Activated CD4-positive, alpha-beta T cell treated with anti-CD3 and anti-CD28 coated beads for 4 hours (primary cell): Measurements from ENCODE around the gene CLK2.
A peak's percentile ranks its signal among the peaks of the same experiment; 100 is the strongest.
"Not testable (repeated sequence)": the region's sequence is repeated elsewhere in the genome, so short reads cannot be mapped to it uniquely, and the experiment has no call there.

Experiments
- DNase-seq, 2 donors: peaks; one replicate each; pipeline ENCODE4 v3.0.0-alpha.2; 2020

Gene CLK2

DNA sequence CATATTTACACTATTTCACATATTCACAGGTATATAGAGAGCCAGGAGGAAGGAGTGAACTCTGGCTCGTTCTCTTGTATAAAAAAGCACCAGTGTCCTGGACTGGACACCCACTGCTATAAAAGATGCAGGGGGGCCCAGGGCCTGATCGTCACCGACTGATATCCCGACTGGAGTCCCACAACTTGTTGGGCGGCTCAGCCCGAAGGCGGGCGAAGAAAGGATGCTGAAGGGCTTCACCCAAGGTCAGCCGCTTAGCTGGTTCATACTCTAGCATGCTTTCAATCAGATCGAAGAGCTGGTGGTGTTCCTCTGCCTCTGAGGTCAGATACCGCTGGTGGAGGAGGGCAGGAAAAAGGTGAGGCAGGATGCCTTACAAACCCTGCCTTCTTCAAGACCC, 10.2 kb downstream of the CLK2 start:
- DNase-seq, result no peak

DNA sequence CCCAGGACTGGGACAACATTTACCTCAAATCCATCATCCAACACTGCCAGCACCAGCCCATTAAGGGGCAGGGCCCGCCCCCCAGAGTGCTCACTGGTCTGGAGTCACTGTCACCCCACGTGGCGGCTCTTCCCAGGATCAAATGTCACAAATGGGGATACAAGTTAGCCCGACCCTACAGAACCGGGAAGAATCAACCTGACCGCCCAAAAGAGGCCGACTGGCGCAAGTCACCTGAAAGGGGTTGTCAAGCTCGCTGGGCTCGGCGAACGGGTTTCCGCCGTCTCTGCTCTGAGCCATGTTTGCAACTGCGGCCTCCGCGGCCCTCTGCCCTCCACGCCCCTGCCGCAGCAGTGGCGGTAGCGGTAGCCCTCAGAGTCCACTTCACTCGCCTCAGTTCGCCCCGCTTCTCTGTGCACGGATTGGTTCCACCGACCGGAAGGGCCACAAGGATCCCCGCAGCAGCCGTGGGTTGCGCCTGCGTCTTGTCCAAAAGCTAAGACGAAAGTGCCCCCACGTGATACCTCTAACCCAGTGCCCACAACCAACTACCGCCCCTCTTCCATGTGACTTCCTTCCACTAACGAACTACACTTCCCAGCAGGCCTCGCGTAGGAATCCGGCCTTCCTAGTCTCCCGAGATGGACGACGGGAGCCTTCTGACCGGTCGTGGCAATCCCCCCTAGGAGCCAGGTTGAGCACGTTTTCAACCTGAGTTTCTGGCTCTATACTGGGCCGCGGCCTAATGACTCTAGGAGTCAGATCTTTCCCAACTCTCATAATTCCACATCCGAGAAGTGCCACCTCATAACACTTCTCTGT, 11.2 kb downstream of the CLK2 start, which contains the start of gene SCAMP3:
SCAMP3 (minus strand) TSS at position 509 of the 822 bp plus-strand sequence; CDS start at position 300, 209 bp downstream.
- DNase-seq, result peak; percentile 83 to 85

DNA sequence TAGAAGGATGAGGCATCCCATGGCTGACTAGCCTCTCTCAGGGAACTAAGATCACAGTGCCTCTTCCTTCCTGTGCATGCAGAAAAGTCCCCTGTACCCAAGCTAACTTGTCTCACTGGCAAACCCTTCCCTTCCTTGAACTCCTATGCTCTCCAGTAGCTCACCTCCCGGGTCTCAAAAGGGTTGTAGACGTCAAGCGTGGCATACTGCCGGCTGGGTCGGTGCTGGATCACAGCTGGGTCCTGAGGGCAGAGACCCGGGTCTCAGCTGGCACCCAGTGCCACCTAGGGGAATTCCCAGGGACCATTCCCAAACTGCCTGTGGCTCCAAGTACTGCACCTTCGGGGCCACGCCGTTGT, 11.8 kb downstream of the CLK2 start:
- DNase-seq, result no peak

DNA sequence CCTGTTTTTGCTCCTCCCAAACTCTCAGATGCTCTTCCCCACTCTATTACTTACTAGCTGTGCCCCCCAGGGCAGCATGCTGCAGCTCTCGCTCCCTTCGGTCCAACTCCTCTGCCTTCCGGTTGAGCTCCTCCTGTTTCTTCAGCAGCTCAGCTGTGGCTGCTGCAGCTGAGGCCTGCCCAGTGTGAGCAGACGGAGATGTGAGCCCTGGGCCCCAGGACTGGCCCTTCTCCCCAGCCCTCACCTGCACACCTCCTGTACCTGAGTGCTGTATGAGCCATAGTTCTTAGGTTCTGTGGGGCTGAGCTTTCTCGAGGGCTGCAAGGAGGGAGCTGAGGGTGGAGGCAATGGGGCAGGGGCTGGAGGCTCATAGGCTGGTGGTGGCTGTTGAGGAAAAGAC, 13.0 kb downstream of the CLK2 start:
- DNase-seq, result no peak

DNA sequence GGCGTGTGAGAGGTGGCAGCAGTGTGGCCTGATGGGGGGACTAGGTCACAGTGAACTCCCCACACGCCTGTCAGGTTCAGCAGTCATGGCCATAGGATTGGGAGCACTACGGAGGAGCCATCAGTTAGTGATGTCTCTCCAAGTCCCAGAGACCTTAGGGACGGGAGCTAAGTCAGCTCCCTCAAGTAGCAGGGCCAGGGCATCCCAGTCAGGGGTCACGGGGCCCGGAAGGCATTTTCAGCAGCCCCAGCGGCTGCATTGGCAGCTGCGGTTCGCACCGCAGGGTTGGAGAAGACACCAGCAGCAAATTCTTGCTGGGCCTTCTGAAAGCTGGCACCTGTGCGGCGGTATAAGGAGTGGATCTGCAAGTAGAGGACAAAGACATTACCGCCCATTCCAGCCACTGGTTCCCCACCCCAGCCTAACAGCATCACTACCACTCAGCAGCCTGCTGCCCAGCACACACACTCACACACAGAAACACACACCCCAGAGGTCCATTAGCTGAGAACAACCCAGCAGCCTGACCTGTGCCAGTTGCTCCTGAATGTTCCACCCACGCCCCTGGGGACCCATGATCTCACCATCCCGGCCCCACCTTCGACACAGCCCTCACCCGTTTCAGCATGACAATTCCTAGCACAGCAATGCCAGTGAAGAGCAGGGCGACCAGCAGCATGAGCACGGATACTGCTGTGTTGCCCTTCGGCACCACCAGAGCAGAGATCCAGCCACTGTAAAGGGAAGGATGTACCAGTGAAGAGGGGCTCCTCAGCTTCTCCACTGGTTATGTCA, 17.0 kb downstream of the CLK2 start:
- no peak for DNase-seq

DNA sequence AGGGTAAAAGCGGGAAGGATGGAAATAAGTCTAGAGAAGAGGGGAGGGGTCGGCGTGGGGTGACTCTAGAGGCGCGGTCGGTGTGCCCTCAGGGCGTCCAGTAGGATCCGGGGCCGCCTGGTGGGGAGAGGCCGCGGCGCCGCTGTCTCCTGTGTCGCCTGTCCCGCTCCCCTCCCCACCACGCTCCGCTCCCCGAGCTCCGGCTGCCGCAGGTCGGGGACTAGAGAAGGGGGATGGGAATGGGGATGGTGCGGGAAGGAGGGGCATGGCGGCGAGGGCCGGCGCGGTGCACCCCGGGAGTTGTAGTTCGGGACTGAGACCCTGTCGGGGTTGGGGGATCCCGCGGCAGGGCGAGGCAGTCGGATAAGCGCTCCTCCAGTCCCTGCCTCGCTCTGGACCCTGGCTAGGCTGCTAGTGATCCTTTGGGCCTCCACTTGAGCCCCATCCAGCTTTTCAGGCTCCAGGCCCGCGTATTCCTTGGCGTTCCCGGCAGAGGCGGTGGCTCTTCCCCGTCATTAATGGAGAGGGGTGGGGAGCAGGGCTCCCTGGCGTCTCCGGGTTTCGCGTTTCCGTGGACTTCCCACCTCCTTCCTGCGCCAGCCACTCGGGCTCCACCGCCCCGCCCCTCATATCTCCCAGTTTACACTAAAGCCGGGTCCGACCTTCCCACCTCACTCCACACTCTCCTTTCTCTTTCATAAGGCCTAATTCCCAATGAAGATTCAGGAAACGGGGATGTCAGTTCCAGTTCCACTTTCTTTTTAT, 17.9 kb downstream of the CLK2 start, which contains the start of gene ENTREP3:
ENTREP3 (minus strand) TSS at position 241 of the 765 bp plus-strand sequence. CDS start 606 bp downstream, outside the sequence.
- peak; percentile 71 to 74 for DNase-seq

DNA sequence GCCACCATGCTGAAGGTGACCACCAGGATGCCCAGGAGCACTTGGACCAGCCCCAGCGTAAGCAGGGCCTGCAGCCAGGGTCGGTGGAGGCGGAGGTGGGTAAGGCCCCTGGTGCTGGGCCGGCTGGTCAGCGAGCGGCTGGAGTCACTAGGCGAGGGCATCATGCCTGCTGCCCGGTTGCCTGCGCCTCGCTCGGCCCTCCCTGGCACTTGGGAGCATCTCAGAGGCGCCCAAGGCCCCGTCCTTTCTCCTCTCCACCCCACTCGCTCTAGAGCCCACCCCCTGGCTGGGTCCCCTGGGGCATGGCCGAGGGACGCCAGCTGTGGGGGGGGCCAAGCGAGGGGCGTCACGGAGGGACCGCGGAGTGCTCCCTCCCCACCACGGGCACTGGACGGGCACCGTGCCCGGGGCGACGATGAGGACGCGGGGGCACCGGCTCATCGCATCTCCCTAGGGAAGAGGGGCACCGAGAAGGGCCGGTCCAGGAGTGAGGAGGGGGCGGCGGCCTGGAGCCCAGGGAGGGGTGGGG, 18.5 kb downstream of the CLK2 start:
- DNase-seq, result no peak

DNA sequence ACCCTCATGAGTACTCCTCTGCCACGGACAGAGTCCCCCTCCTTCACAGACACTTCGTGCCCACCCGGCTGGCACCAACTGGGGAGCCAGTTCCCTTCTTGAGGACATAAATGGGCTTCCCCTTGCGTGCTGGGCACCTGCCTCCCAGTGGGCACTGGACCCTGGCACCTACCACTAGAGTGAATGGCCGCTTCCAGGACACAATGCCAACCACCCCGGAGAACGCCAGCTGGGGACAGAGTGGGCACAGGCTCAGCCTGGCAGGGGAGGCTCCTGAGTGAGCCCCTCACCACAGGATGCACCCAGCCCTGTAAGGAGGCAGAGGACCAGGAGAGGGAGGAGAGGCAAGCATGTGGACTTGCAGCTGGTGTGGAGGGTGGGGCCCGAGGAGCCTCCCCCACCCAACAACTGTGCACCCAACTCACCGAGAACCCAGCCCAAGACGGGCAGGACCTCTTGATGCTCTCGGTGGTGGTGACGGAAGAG, 19.0 kb downstream of the CLK2 start:
- DNase-seq, result no peak

GRCh38 chr1:155253797-155254196, 19.5 kb downstream of the CLK2 start:
- no peak for DNase-seq

- no peak for DNase-seq
Observed at GRCh38 chr1:155253208-155253607, 20.1 kb downstream of the CLK2 start.

DNA sequence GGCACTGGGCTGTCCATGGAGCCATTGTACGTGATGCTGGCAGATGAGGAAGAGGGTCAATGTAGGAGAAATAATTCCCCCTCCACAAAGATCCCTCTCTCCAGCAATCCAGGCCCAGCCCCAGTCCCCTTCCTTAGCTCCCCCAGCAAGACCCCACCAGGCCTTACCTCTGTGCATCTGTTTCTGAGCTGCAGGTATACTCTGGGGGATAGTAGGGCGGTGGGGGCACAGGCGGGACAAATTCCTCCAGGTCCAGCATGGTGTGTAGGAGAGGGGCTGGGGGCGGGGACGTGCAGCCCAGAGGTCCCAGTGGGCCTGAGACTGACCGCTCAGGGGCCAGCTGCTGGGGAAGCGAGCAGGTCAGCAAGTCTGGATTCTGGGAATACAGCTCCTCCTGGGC, 21.7 kb downstream of the CLK2 start:
- DNase-seq, result no peak

- DNase-seq, result peak; percentile 93 to 96
Observed at GRCh38 chr1:155250633-155251449, 22.5 kb downstream of the CLK2 start.

GRCh38 chr1:155250246-155250632, 23.1 kb downstream of the CLK2 start:
- no peak for DNase-seq

GRCh38 chr1:155247667-155248553, 25.4 kb downstream of the CLK2 start:
- DNase-seq, result no peak

GRCh38 chr1:155246796-155247195, 26.5 kb downstream of the CLK2 start:
- not testable (repeated sequence) for DNase-seq

- DNase-seq, result no peak
Observed at GRCh38 chr1:155245163-155245524, 28.2 kb downstream of the CLK2 start.

DNA sequence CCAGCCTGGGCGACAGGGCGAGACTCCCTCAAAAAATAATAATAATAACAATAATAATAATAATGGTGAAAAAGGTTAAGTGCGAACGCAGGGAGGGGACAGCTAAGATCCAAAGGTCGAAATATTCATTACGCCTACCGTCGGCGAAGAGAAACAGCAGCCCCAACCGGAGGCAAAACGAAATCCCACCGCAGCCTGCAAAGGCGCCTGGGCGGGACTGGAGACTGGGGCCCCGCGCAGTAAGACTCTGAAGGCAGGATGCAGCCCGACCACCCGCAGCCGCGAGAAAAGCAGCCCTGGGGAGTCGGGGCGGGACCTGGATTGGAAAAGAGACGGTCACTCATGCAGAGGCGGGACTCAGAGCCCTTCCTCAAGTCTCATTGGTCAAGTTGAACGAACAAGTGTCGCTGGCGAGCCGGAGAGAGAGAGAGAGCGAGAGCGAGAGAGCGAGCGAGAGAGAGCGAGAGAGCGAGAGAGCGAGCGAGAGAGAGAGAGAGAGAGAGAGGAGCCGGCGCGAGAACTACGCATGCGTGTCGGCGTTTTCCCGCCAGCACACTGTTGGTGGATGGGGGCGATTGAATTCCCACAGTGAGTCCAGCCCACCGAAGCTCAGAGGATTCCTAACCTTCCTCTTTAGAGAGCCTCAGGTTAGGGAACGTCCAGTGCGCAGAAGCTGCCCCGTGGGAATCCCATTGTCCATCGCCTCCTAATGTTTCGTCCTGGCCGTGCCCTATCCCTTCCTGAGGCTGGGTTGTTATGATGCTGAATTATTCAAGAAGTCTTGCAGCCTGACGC, 28.7 kb downstream of the CLK2 start:
- peak; percentile 85 to 88 for DNase-seq

DNA sequence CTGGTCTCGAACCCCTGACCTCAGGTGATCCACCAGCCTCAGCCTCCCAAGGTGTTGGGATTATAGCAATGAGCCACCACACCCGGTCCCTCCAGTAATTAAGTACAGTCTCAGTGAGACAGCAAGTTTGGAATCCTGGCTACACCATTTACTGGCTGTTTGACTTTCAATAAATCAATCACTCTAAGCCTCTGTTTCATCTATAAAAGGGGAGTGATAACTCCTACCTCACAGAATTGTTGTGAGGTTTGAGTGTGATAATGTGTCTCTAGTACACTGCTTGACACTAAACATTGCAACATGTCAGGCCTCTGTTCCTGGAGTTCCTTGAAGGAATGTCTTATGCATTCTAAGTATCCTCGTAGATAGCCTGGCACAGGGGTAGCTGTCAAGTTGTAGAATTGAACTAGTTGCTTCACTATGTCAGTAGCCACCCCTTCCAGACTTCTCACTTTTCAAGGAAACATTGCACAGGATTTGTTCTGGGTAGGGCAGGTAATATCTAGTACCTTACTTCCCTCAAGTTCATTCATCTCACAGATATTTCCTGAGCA, 30.4 kb downstream of the CLK2 start:
- no peak for DNase-seq

DNA sequence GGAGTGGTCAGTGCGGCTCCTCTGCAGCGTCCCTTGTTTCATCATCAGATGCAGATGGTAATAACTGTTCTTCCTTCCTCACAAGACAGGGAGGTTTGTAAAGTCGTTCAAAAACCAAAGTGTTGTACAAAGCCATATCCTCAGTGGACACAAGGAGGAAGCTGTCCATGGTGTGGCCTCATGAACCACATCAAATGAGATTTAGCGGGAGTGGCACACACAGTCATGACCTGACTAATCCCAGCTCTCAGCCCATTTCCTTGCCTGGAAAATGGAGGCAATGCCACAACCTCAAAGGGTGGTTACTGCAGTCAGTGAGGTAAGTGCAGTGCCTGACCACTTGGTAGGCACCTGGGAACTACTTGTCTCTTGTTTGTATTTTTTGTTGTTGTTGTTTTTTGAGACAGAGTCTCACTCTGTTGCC, 31.5 kb downstream of the CLK2 start:
- DNase-seq, result no peak
